A549 (cell line): ENCODE data around the gene WIF1. TPM values are rescaled to one million over a fixed set of nuclear protein-coding genes. Genes with fewer than 3 reads are reported as not detected.
A peak's percentile ranks its signal among the peaks of the same experiment; 100 is the strongest.

Experiments used
- ATAC-seq, 2 experiments: fragments of 200-7000 bp in 1 of 2; fragments of >200 bp in 1 of 2; cut with Nextera tagmentation in 1 of 2; cut with Tn5 transposase in 1 of 2; 3 replicates each; pipeline versions ENCODE4 v1.8.0 to v1.9.1; 2018 to 2020; ENCODE audit warnings: mild to moderate bottlenecking in 1 of 2, moderate library complexity in 1 of 2
- CTCF ChIA-PET: fragments of 300-600 bp; sonication (Branson Sonifier 250); formaldehyde crosslinking; extraction: SDS; loops from one replicate; lab custom pipeline; 2021; ENCODE audit warnings: antibody characterized with exemption, inconsistent platforms; lab: Yijun Ruan, JAX
- POLR2A ChIA-PET: fragments of 350-600 bp; formaldehyde crosslinking; extraction: SDS; loops from one replicate; lab custom pipeline; 2021; ENCODE audit warnings: antibody characterized with exemption, inconsistent platforms; lab: Yijun Ruan, JAX
- DNase-seq, 2 experiments: peaks; one replicate each; pipeline versions ENCODE4 v3.0.0 to v3.0.0-alpha.2; 2011 to 2016; ENCODE audit warnings: low read depth in 1 of 2, low spot score in 1 of 2
- FAIRE-seq: peaks from 2 replicates; lab custom pipeline; 2011; peaks lifted over from hg19 to GRCh38; lab: Jason Lieb, UNC
- H3K27ac ChIP-seq, 2 experiments: fragments of >200 bp; sonication (Bioruptor Twin); formaldehyde crosslinking; 3 replicates each; pipeline ENCODE4 v1.5.1; 2016 to 2017
- H3K4me1 ChIP-seq: fragments of >200 bp; sonication (Bioruptor Twin); formaldehyde crosslinking; 3 replicates; pipeline ENCODE4 v1.6.1; 2016
- H3K4me2 ChIP-seq: fragments of >200 bp; sonication (Bioruptor Twin); formaldehyde crosslinking; 3 replicates; pipeline ENCODE4 v1.6.1; 2016
- H3K4me3 ChIP-seq: fragments of >200 bp; sonication (Bioruptor Twin); formaldehyde crosslinking; 3 replicates; pipeline ENCODE4 v1.5.1; 2016
- H3K9me3 ChIP-seq: fragments of >200 bp; sonication (Bioruptor Twin); formaldehyde crosslinking; 3 replicates; pipeline ENCODE4 v1.6.1; 2016
- BHLHE40 ChIP-seq: IDR thresholded peaks from 2 replicates; pipeline ENCODE4 v1.6.1; 2012; ENCODE audit warnings: low read depth, low read length, inconsistent platforms
- CEBPB ChIP-seq, 2 experiments: fragments of >200 bp in 1 of 2; sonication (Bioruptor Twin) in 1 of 2; formaldehyde crosslinking in 1 of 2; IDR thresholded peaks; 2 replicates each; pipeline ENCODE4 v1.6.1; 2012 to 2016
- CHD2 ChIP-seq: fragments of 150-350 bp; IDR thresholded peaks from 2 replicates; pipeline ENCODE4 v1.6.1; 2014; ENCODE audit warnings: low read length; ENCODE audit not compliant: partially characterized antibody
- CHD4 ChIP-seq: fragments of 200-600 bp; sonication (generic); IDR thresholded peaks from 2 replicates; pipeline ENCODE4 v1.6.1; 2016; ENCODE audit warnings: antibody characterized with exemption, mild to moderate bottlenecking, borderline replicate concordance
- E2F6 ChIP-seq: IDR thresholded peaks from 2 replicates; pipeline ENCODE4 v1.6.1; 2012; ENCODE audit warnings: low read depth, borderline replicate concordance
- EHF ChIP-seq: fragments of 250-450 bp; sonication (Bioruptor Pico); IDR thresholded peaks from 2 replicates; pipeline ENCODE4 v1.5.0; 2020; ENCODE audit warnings: mild to moderate bottlenecking
- ELK1 ChIP-seq: fragments of 150-350 bp; IDR thresholded peaks from 2 replicates; pipeline ENCODE4 v1.6.1; 2014; ENCODE audit warnings: low read depth, mild to moderate bottlenecking, low read length
- EP300 ChIP-seq, 2 experiments: fragments of >200 bp; sonication (Bioruptor Twin); formaldehyde crosslinking; IDR thresholded peaks; 2 replicates in 1 of 2; 3 replicates in 1 of 2; pipeline ENCODE4 v1.6.1; 2016 to 2017
- FOXS1 ChIP-seq: fragments of 250-450 bp; sonication (Bioruptor Pico); IDR thresholded peaks from 2 replicates; pipeline ENCODE4 v1.5.0; 2020; ENCODE audit warnings: mild to moderate bottlenecking, moderate library complexity
- HDAC2 ChIP-seq: fragments of 200-600 bp; sonication (generic); IDR thresholded peaks from 2 replicates; pipeline ENCODE4 v1.6.1; 2016
- HEYL ChIP-seq: fragments of 250-450 bp; sonication (Bioruptor Pico); IDR thresholded peaks from 2 replicates; pipeline ENCODE4 v1.8.0; 2021; ENCODE audit warnings: mild to moderate bottlenecking, moderate library complexity
- HMGXB4 ChIP-seq: fragments of 250-450 bp; sonication (Bioruptor Pico); IDR thresholded peaks from 2 replicates; pipeline ENCODE4 v1.5.0; 2021; ENCODE audit warnings: mild to moderate bottlenecking, moderate library complexity, borderline replicate concordance
- HOXA7 ChIP-seq: fragments of 250-450 bp; sonication (Bioruptor Pico); IDR thresholded peaks from 2 replicates; pipeline ENCODE4 v1.5.0; 2020; ENCODE audit warnings: mild to moderate bottlenecking, moderate library complexity
- JUN ChIP-seq, 2 experiments: fragments of >200 bp; sonication (Bioruptor Twin); formaldehyde crosslinking; IDR thresholded peaks; 2 replicates in 1 of 2; 3 replicates in 1 of 2; pipeline ENCODE4 v1.6.1; 2016 to 2017
- JUNB ChIP-seq: fragments of >200 bp; sonication (Bioruptor Twin); formaldehyde crosslinking; IDR thresholded peaks from 2 replicates; pipeline ENCODE4 v1.6.1; 2016
- KDM1A ChIP-seq: fragments of 200-600 bp; sonication (generic); IDR thresholded peaks from 2 replicates; pipeline ENCODE4 v1.6.1; 2016; ENCODE audit warnings: low read depth, mild to moderate bottlenecking
- NFE2L2 ChIP-seq: fragments of 150-350 bp; conservative IDR thresholded peaks from 2 replicates; pipeline ENCODE4 v1.6.1; 2014; ENCODE audit warnings: low read length
- NR3C1 ChIP-seq: fragments of >200 bp; sonication (Bioruptor Twin); formaldehyde crosslinking; IDR thresholded peaks from 3 replicates; pipeline ENCODE4 v1.6.1; 2017
- POLR2AphosphoS2 ChIP-seq: conservative IDR thresholded peaks from 2 replicates; pipeline ENCODE4 v1.6.1; 2012; ENCODE audit warnings: low read length, improper control_type of control experiment, inconsistent platforms
- RCOR1 ChIP-seq: fragments of 150-350 bp; IDR thresholded peaks from 2 replicates; pipeline ENCODE4 v1.6.1; 2014; ENCODE audit warnings: antibody characterized with exemption, low read length, low read depth
- RFX5 ChIP-seq: fragments of 450-650 bp; IDR thresholded peaks from 2 replicates; pipeline ENCODE4 v1.7.1; 2014; ENCODE audit warnings: antibody characterized with exemption, mild to moderate bottlenecking, moderate library complexity
- TFCP2L1 ChIP-seq: fragments of 250-450 bp; sonication (Bioruptor Pico); IDR thresholded peaks from 2 replicates; pipeline ENCODE4 v1.5.0; 2021; ENCODE audit warnings: mild to moderate bottlenecking
- TP53 ChIP-seq: fragments of 250-450 bp; sonication (Bioruptor Pico); IDR thresholded peaks from 2 replicates; pipeline ENCODE4 v1.5.0; 2021; ENCODE audit warnings: mild to moderate bottlenecking, moderate library complexity
- ZC3H11A ChIP-seq: fragments of 450-650 bp; IDR thresholded peaks from 2 replicates; pipeline ENCODE4 v1.6.1; 2014; ENCODE audit warnings: antibody characterized with exemption, mild to moderate bottlenecking
- WGBS: methylation state at CpG from one replicate; pipeline ENCODE4 v1.1.6; 2017; ENCODE audit errors: missing lambda C conversion rate; 5-methylcytosine and 5-hydroxymethylcytosine counted together
- polyA plus RNA-seq, 4 experiments: library from polyadenylated mRNA; depleted of rRNA in 3 of 4; stranded (reverse); fragments of >200 nt; fragmentation: RNase III in 1 of 4; extraction: RNeasy Plus Mini Kit Qiagen cat#74134 plus additional on column Dnase treatment in 1 of 4; gene quantifications; 2 replicates in 3 of 4; 3 replicates in 1 of 4; pipeline ENCODE4 v1.2.3, GENCODE V29; 2011 to 2017
- TF ChIP-seq, protein P1 (sequence below): fragments of >200 bp; sonication (Bioruptor Twin); formaldehyde crosslinking; IDR thresholded peaks from 3 replicates; pipeline ENCODE4 v1.5.1; 2016
- TF ChIP-seq, protein P2 (sequence below): fragments of 200-600 bp; sonication (generic); IDR thresholded peaks from 2 replicates; pipeline ENCODE4 v1.6.1; 2016; ENCODE audit warnings: antibody characterized with exemption, mild to moderate bottlenecking, moderate library complexity
- TF ChIP-seq, protein P3 (sequence below): IDR thresholded peaks from 2 replicates; pipeline ENCODE4 v1.6.1; 2012

The WIF1 gene
- polyA plus RNA-seq, 2 of the 4 experiments (the other 2 are of a cell fraction), result not detected

GRCh38 chr12:65081496-65081895, 39.6 kb downstream of the WIF1 start:
- no peak overlapping the region for H3K4me2 ChIP-seq
- ATAC-seq (no peak), FAIRE-seq (no peak), DNase-seq (no peak)
- ChIA-PET POLR2A (no interaction called here), CTCF (no interaction called here)
- WGBS, result 0% methylated on average over 1 of the region's 1 CpG
- no peak for TF ChIP-seq CHD2
- no peak for TF ChIP-seq RFX5
- TF ChIP-seq EHF, result no peak
- TF ChIP-seq EP300 (IDR thresholded peaks at IDR 0.05), result no peak
- TF ChIP-seq BHLHE40, result no peak
- no peaks in the 10 kb centered on the region for H3K4me1 ChIP-seq
- H3K4me3 ChIP-seq, result no peak overlapping the region
- H3K27ac ChIP-seq, result no peak overlapping the region
- H3K9me3 ChIP-seq, result no peaks in the 10 kb centered on the region

DNA sequence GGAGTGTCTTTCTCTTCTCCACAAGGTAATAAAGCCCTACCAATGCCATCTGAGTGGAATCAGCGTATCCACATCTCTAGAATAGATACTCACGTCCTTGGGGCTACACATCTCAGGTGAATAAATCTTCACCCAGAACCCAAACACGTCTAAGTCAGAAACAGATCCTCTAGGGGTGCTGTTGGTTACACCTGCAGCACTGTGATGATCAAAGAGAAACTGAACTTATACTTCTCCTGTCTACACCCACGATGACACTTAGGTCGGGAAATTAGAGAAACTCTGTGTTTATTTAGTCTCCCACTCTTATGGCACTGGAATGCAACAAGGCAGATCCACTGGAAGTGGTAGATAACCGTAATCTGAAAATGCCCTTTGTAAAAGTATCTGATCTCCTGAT, 46.2 kb downstream of the WIF1 start:
- no peak overlapping the region for H3K4me2 ChIP-seq
- no peaks in the 10 kb centered on the region for H3K9me3 ChIP-seq
- H3K27ac ChIP-seq, result no peak overlapping the region
- peak; percentile 6 to 8 for DNase-seq
- peak; percentile 52 to 62; a peak in 4 of 6 replicates for ATAC-seq
- POLR2A ChIA-PET, result no interaction called here
- H3K4me1 ChIP-seq, result no peaks in the 10 kb centered on the region
- TF ChIP-seq CHD4 (no peak), KDM1A (no peak), POLR2AphosphoS2 (no peak), HDAC2 (no peak), HOXA7 (CRISPR knock-in tag) (no peak), TP53 (CRISPR knock-in tag) (no peak), BHLHE40 (no peak), HMGXB4 (CRISPR knock-in tag) (no peak), TFCP2L1 (no peak), HEYL (CRISPR knock-in tag) (no peak), E2F6 (no peak), FOXS1 (no peak), NR3C1 (no peak), CEBPB (IDR thresholded peaks at IDR 0.05) (no peak), JUNB (no peak)
- TF ChIP-seq, protein P1, sequence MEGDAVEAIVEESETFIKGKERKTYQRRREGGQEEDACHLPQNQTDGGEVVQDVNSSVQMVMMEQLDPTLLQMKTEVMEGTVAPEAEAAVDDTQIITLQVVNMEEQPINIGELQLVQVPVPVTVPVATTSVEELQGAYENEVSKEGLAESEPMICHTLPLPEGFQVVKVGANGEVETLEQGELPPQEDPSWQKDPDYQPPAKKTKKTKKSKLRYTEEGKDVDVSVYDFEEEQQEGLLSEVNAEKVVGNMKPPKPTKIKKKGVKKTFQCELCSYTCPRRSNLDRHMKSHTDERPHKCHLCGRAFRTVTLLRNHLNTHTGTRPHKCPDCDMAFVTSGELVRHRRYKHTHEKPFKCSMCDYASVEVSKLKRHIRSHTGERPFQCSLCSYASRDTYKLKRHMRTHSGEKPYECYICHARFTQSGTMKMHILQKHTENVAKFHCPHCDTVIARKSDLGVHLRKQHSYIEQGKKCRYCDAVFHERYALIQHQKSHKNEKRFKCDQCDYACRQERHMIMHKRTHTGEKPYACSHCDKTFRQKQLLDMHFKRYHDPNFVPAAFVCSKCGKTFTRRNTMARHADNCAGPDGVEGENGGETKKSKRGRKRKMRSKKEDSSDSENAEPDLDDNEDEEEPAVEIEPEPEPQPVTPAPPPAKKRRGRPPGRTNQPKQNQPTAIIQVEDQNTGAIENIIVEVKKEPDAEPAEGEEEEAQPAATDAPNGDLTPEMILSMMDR, result no peak
- CTCF ChIA-PET, result no interaction called here
- H3K4me3 ChIP-seq, result no peak overlapping the region
- FAIRE-seq, result no peak
- WGBS, result 8% methylated on average over 6 of the region's 6 CpGs

- ATAC-seq (no peak), DNase-seq (no peak), FAIRE-seq (no peak)
- no peak overlapping the region for H3K4me2 ChIP-seq
- H3K4me3 ChIP-seq, result no peak overlapping the region
- no peak overlapping the region for H3K27ac ChIP-seq
- 4% methylated on average over 2 of the region's 2 CpGs for WGBS
- ChIA-PET POLR2A (no interaction called here), CTCF (no interaction called here)
- no peaks in the 10 kb centered on the region for H3K4me1 ChIP-seq
- H3K9me3 ChIP-seq, result no peaks in the 10 kb centered on the region
- TF ChIP-seq JUN (IDR thresholded peaks at IDR 0.05) (no peak), ZC3H11A (no peak), NR3C1 (no peak), TP53 (CRISPR knock-in tag) (no peak), RCOR1 (no peak), CHD2 (no peak), KDM1A (no peak), ELK1 (no peak), NFE2L2 (no peak)
- TF ChIP-seq, protein P2, sequence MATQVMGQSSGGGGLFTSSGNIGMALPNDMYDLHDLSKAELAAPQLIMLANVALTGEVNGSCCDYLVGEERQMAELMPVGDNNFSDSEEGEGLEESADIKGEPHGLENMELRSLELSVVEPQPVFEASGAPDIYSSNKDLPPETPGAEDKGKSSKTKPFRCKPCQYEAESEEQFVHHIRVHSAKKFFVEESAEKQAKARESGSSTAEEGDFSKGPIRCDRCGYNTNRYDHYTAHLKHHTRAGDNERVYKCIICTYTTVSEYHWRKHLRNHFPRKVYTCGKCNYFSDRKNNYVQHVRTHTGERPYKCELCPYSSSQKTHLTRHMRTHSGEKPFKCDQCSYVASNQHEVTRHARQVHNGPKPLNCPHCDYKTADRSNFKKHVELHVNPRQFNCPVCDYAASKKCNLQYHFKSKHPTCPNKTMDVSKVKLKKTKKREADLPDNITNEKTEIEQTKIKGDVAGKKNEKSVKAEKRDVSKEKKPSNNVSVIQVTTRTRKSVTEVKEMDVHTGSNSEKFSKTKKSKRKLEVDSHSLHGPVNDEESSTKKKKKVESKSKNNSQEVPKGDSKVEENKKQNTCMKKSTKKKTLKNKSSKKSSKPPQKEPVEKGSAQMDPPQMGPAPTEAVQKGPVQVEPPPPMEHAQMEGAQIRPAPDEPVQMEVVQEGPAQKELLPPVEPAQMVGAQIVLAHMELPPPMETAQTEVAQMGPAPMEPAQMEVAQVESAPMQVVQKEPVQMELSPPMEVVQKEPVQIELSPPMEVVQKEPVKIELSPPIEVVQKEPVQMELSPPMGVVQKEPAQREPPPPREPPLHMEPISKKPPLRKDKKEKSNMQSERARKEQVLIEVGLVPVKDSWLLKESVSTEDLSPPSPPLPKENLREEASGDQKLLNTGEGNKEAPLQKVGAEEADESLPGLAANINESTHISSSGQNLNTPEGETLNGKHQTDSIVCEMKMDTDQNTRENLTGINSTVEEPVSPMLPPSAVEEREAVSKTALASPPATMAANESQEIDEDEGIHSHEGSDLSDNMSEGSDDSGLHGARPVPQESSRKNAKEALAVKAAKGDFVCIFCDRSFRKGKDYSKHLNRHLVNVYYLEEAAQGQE, result no peak
- TF ChIP-seq, protein P3, sequence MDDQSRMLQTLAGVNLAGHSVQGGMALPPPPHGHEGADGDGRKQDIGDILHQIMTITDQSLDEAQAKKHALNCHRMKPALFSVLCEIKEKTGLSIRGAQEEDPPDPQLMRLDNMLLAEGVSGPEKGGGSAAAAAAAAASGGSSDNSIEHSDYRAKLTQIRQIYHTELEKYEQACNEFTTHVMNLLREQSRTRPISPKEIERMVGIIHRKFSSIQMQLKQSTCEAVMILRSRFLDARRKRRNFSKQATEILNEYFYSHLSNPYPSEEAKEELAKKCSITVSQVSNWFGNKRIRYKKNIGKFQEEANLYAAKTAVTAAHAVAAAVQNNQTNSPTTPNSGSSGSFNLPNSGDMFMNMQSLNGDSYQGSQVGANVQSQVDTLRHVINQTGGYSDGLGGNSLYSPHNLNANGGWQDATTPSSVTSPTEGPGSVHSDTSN, result no peak
Observed at GRCh38 chr12:65069336-65069735, 51.8 kb downstream of the WIF1 start.
